ENCODE data around the gene CIAO2B. TPM values are rescaled to one million over a fixed set of nuclear protein-coding genes. Genes with fewer than 3 reads are reported as not detected.

Gene CIAO2B
- total RNA-seq, 1 experiment from 2014 or later = 127 TPM

- no peak for DNase-seq (ENCODE audit: low read depth)
Observed at GRCh38 chr16:66920924-66921680, 13.1 kb downstream of the CIAO2B start.

- no peak for DNase-seq (ENCODE audit: low read depth)
Observed at GRCh38 chr16:66920299-66920590, 14.0 kb downstream of the CIAO2B start.

- no peak for DNase-seq (ENCODE audit: low read depth)
Observed at GRCh38 chr16:66919569-66920298, 14.5 kb downstream of the CIAO2B start.

- DNase-seq (ENCODE audit: low read depth) = no peak
Observed at GRCh38 chr16:66918803-66919568, 15.2 kb downstream of the CIAO2B start, which contains the start of gene CDH16. Gene CDH16, minus strand, starts transcription at chr16:66918885. Its CDS starts 820 bp downstream, at chr16:66918065.

- DNase-seq (ENCODE audit: low read depth) = no peak
Observed at GRCh38 chr16:66918355-66918754, 15.8 kb downstream of the CIAO2B start.

- no peak for DNase-seq (ENCODE audit: low read depth)
Observed at GRCh38 chr16:66917741-66918140, 16.5 kb downstream of the CIAO2B start.

- no peak for DNase-seq (ENCODE audit: low read depth)
Observed at GRCh38 chr16:66916518-66916917, 17.7 kb downstream of the CIAO2B start.

- DNase-seq (ENCODE audit: low read depth) = no peak
Observed at GRCh38 chr16:66915041-66915440, 19.2 kb downstream of the CIAO2B start.

- DNase-seq (ENCODE audit: low read depth) = no peak
Observed at GRCh38 chr16:66914541-66914940, 19.7 kb downstream of the CIAO2B start.

- no peak for DNase-seq (ENCODE audit: low read depth)
Observed at GRCh38 chr16:66913711-66914110, 20.5 kb downstream of the CIAO2B start.

GRCh38 chr16:66913081-66913480 lies 21.1 kb downstream of the CIAO2B start:
- DNase-seq (ENCODE audit: low read depth) = no peak

- no peak for DNase-seq (ENCODE audit: low read depth)
Observed at GRCh38 chr16:66911801-66912200, 22.4 kb downstream of the CIAO2B start.

GRCh38 chr16:66911112-66911511 lies 23.1 kb downstream of the CIAO2B start:
- no peak for DNase-seq (ENCODE audit: low read depth)

GRCh38 chr16:66910175-66910940 lies 23.8 kb downstream of the CIAO2B start:
- DNase-seq (ENCODE audit: low read depth) = no peak

- no peak for DNase-seq (ENCODE audit: low read depth)
Observed at GRCh38 chr16:66908762-66909559, 25.2 kb downstream of the CIAO2B start.

GRCh38 chr16:66908116-66908515 lies 26.1 kb downstream of the CIAO2B start:
- DNase-seq (ENCODE audit: low read depth) = no peak

- no peak for DNase-seq (ENCODE audit: low read depth)
Observed at GRCh38 chr16:66906916-66907836, 27.0 kb downstream of the CIAO2B start.

GRCh38 chr16:66905633-66906539 lies 28.3 kb downstream of the CIAO2B start:
- no peak for DNase-seq (ENCODE audit: low read depth)

Data from Daoy (cell line).